Urinary bladder (tissue), 4 donors: ENCODE results near the gene USB1. TPM values are rescaled to one million over a fixed set of nuclear protein-coding genes. Genes with fewer than 3 reads are reported as not detected.

Source experiments
- DNase-seq: peaks from one replicate; pipeline ENCODE4 v3.0.0-alpha.2; 2015; ENCODE audit errors: extremely low spot score
- H3K27ac ChIP-seq: one replicate; pipeline ENCODE4 v1.5.1; 2013; ENCODE audit warnings: low read depth, mild to moderate bottlenecking, moderate library complexity
- H3K36me3 ChIP-seq: one replicate; pipeline ENCODE4 v1.6.1; 2013; ENCODE audit warnings: mild to moderate bottlenecking, moderate library complexity; ENCODE audit not compliant: insufficient read depth
- H3K4me1 ChIP-seq: one replicate; pipeline ENCODE4 v1.6.1; 2013; ENCODE audit warnings: mild to moderate bottlenecking, moderate library complexity; ENCODE audit not compliant: insufficient read depth
- H3K4me3 ChIP-seq: one replicate; pipeline ENCODE4 v1.5.1; 2013; ENCODE audit warnings: low read depth, low read length
- WGBS: extraction: QIAGEN DNeasy Blood & Tissue Kit; methylation state at CpG from one replicate; pipeline ENCODE4 v1.1.7; 2013; 5-methylcytosine and 5-hydroxymethylcytosine counted together
- polyA plus RNA-seq: library from polyadenylated mRNA; stranded (reverse); fragments of 200-250 nt; gene quantifications from one replicate; pipeline ENCODE4 v1.2.3, GENCODE V29; 2013
- total RNA-seq: library from RNA; depleted of rRNA; stranded (reverse); fragments of >200 nt; gene quantifications from one replicate; pipeline ENCODE4 v1.2.3, GENCODE V29; 2014
- donor health status: healthy with polysubstance abuse.
- donor health status: healthy.

The USB1 gene
- total and polyA plus RNA-seq, 2 donors: 7.6 to 55.3 TPM

GRCh38 chr16:57994361-57994760 lies 6.8 kb upstream of the USB1 start:
- no peak for DNase-seq
- WGBS: 88% methylated on average over 4 of the region's 4 CpGs
- H3K27ac ChIP-seq: no peak overlapping the region
- H3K4me3 ChIP-seq: no peak overlapping the region
- no peaks in the 10 kb centered on the region for H3K36me3 ChIP-seq
- no peaks in the 10 kb centered on the region for H3K4me1 ChIP-seq

DNA sequence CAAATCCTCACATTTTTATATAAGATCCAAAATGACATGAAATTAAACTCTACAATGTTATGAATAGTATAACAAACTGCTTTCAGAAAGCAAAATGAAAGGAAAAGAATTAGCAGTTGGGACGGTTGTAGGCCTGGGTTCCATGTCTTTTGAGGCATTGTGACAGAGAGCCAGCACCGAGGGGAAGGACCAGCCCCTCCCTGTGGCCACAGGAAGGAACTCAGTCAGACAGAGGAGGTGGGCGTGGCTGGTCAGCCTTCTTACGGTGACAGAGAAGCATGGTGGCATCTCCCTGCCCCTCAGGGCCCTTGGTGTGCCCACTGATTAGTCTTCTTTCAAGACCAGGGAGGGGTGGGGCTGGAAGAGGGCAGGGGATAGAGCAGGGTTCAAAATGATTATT lies 6.4 kb upstream of the USB1 start:
- Histone ChIP-seq H3K27ac (no peak overlapping the region), H3K36me3 (no peaks in the 10 kb centered on the region), H3K4me1 (no peaks in the 10 kb centered on the region), H3K4me3 (no peak overlapping the region)
- DNase-seq: no peak
- 30% methylated on average over 4 of the region's 4 CpGs for WGBS

DNA sequence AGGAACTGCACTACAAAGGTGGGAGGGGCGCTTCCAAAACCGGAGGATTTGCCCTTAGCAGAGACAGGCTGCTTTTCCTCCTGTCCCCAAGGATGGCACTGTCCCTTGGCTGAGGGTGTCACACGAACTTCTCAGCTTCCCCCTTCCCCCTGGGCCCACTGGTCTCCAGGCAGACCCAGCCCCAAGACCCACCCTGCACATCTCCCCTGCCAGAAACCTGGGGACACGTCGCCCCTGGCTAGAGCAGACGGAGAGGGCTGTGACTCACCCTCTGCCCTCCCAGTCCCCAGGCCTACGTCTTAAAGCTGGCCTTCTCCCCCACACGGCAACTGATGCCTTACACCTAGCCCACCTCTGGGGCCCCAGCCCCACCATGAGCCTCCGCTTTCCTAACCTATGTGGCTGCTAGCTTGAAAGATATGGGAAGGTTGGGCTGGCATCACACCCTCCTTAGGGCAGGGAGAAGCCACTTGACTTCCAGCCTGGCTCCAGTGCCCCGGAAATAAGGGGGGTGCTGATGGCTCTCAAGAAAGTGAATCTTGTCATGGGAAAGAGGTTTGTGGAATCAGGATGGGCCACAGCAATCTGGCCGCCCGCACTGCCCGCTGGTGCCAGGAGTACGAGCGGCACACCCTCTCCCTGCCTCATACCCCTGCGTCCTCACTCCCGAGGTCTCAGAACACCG lies 5.3 kb upstream of the USB1 start:
- WGBS: 89% methylated on average over 18 of the region's 18 CpGs
- Histone ChIP-seq H3K36me3 (no peaks in the 10 kb centered on the region), H3K4me3 (no peak overlapping the region), H3K4me1 (no peaks in the 10 kb centered on the region), H3K27ac (no peak overlapping the region)
- DNase-seq: no peak

DNA sequence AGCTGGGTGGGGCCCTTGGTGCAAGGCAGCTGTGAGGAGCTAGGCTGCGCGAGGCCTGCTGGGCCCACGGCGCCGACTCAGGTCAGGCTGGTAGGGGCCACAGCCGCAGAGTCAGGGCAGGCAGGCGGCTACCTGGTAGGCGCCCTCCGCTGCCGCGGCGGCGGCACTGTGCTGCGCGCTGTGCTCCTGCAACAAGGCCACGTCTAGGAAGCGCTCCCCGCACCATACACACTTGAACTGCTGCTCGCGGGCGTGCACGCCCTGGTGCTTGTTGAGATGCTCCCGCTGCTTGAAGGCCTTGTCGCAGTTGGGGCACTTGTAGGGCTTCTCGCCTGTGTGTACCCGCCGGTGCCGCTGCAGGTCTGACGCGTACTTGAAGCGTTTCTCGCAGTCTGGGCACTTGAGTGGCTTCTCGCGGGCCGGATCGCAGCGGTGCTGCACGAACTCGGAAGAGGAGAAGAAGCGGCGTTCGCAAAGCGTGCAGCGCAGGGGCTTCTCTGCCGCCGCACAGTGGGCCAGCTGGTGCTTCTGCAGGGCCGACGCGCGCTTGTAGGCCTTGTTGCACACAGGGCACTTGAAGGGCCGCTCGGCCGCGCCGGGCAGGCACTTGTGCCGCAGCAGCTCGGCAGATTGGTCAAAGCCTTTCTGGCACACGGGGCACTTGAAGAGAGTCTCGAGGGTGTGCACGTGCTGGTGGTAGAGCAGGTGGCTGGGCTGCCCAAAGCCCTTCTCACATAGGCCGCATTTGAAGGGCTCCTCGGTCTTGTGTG lies 4.6 kb upstream of the USB1 start:
- Histone ChIP-seq H3K27ac (no peak overlapping the region), H3K36me3 (no peaks in the 10 kb centered on the region), H3K4me3 (no peak overlapping the region), H3K4me1 (no peaks in the 10 kb centered on the region)
- 96% methylated on average over 62 of the region's 62 CpGs for WGBS
- DNase-seq: no peak

- no peak overlapping the region for H3K4me3 ChIP-seq
- no peak for DNase-seq
- H3K27ac ChIP-seq: no peak overlapping the region
- WGBS: 97% methylated on average over 35 of the region's 35 CpGs
- H3K36me3 ChIP-seq: no peaks in the 10 kb centered on the region
- H3K4me1 ChIP-seq: no peaks in the 10 kb centered on the region
Measured at GRCh38 chr16:57997176-57997527, 4.1 kb upstream of the USB1 start.

GRCh38 chr16:57997528-57998265 lies 3.5 kb upstream of the USB1 start:
- WGBS: 96% methylated on average over 36 of the region's 36 CpGs
- H3K36me3 ChIP-seq: no peaks in the 10 kb centered on the region

DNA sequence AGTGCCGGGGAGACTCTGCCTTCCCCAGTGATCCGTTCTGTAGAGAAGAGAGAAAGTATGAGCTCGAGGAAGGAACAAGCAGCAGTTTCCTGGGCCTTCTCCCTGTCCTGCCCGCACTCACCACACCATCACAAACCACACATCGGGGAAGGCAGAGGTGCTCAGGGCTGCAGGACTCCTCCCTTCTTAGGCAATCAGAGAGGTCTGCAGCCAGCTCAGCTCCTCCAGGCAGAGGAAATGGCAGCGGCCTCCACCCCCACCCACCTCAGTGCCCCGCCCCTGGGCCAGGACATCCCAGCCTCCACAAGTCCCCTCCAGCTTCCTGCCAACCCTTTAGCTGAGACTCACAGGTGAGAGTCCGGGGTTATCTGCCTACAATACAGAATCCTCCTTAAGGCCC lies 2.7 kb upstream of the USB1 start:
- no peak overlapping the region for H3K4me3 ChIP-seq
- DNase-seq: no peak
- no peak overlapping the region for H3K27ac ChIP-seq
- H3K4me1 ChIP-seq: no peaks in the 10 kb centered on the region
- WGBS: 71% methylated on average over 8 of the region's 8 CpGs
- no peaks in the 10 kb centered on the region for H3K36me3 ChIP-seq

More at GRCh38 chr16:57997528-57998265, 3.5 kb upstream of the USB1 start:
- no peak for DNase-seq
- no peak overlapping the region for H3K27ac ChIP-seq
- no peaks in the 10 kb centered on the region for H3K4me1 ChIP-seq
- H3K4me3 ChIP-seq: no peak overlapping the region

- H3K36me3 ChIP-seq: no peaks in the 10 kb centered on the region
- WGBS: 78% methylated on average over 3 of the region's 3 CpGs
- no peaks in the 10 kb centered on the region for H3K4me1 ChIP-seq
- no peak for DNase-seq
- H3K27ac ChIP-seq: no peak overlapping the region
- no peak overlapping the region for H3K4me3 ChIP-seq
Measured at GRCh38 chr16:57998992-57999365, 2.2 kb upstream of the USB1 start.

DNA sequence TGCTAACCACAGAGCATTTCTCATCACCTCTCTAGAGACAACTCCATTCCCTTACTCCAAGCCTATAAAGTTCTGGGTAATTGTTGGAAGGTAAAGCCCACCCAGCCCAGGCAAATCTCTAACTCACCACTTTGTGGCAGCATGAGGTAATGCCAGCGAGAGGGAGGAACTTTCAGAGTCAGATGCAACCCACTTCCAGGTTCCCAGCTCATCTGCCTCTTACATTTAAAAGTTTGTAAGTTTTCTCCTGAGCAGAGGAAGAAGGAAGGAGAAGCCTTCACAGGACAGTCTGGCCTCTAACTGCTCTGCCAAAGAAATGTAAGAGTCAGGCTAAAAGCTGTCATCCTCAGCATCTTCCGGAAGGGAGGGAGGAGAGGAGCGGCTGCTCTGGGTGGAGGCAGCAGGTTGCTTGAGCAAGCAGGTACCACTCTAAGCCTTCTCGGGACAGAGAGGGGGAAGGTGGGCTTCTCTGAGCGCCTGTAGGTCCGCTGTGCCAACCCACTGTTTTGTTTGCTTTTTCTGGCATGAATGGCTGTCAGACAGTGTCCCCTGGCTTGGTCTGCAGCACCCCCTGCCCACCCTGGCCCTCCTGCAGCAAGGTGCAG lies 1.7 kb upstream of the USB1 start:
- Histone ChIP-seq H3K36me3 (no peaks in the 10 kb centered on the region), H3K27ac (no peak overlapping the region), H3K4me3 (peak overlapping the region; percentile 75), H3K4me1 (no peaks in the 10 kb centered on the region)
- DNase-seq: no peak
- 14% methylated on average over 6 of the region's 6 CpGs for WGBS

DNA sequence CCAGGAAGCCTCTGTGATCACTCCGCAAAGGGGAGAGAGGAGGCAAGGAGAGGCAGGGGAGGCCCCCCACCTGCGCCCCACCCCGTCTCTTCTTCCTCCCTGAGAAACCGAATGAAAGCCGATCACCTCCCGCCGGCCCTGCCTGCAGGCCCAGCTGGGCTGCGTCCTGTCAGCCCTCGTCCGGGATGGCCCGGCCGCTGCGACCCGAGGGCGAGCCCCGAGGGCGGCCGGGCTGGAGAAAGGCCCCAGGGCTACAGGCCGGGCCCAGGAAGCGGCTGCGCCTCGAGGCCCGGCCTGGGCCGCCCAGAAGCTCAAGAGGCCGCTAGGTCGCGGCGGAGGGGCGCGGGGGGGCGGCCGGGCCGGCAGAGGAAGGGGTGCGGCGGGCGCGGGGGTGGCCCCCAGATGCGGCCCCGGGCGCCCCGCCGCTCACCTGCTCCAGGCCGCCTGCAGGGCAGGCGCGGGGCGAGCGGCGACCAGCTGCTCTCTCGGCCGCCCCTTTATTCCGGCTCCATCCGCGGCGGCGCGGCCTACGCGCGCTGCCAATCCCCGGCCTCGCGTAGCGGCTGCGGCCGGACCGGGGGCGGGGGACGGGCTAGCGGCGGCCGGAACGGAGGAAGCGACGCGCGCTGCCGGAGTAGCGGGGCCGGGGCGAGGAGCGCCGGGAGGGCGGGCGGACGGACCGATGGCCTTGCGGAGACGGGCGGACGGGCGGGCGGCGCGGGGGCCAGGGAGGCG lies 1.1 kb upstream of the USB1 start, which contains the start of gene ZNF319:
ZNF319 (minus strand) TSS at position 702 of the 735 bp plus-strand sequence. CDS start 2,407 bp downstream, outside the sequence.
- H3K4me1 ChIP-seq: no peaks in the 10 kb centered on the region
- peak within 1 kb of the TSS; percentile 85 for H3K27ac ChIP-seq
- under 1% methylated on average over 95 of the region's 95 CpGs for WGBS
- H3K4me3 ChIP-seq: peak within 1 kb of the TSS; percentile 75
- H3K36me3 ChIP-seq: no peaks in the 10 kb centered on the region
- DNase-seq: no peak

DNA sequence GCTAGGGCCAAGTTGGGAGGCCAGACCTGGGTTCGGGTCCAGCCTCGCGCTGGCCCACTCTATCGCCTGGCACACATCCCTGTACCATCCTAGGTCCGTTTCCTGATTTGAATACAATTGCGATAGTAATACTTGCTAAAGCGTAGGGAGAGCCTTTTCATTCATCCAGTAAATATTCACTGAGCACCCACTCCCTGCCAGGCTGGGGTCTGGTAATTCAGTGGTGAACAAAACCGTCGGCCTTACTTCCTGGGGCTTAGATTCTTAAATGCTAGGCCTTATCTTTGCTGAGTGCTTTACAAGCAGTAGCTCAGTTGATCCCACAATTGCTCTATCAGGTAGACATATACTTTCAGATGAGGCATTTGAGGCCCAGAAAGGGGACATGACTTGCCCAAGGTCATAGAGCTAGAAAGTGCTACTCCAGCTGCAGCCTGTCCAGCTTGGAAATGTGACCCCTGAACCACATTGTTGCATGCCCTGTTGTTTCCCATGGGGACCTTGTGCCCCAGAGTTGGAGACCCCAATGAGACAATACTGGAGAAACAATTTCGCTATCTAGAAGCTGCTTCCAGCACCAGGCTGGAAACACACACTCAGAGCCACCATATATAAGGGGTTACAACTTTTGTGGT lies 691 bp downstream of the USB1 start:
- H3K4me1 ChIP-seq: no peaks in the 10 kb centered on the region
- DNase-seq: no peak
- 32% methylated on average over 10 of the region's 10 CpGs for WGBS
- no peak overlapping the region for H3K27ac ChIP-seq
- H3K36me3 ChIP-seq: no peaks in the 10 kb centered on the region
- peak overlapping the region; percentile 75 for H3K4me3 ChIP-seq

- no peak overlapping the region for H3K27ac ChIP-seq
- no peaks in the 10 kb centered on the region for H3K4me1 ChIP-seq
- WGBS: 84% methylated on average over 9 of the region's 9 CpGs
- no peak overlapping the region for H3K4me3 ChIP-seq
- no peaks in the 10 kb centered on the region for H3K36me3 ChIP-seq
- no peak for DNase-seq
Measured at GRCh38 chr16:58002416-58002800, 1.2 kb downstream of the USB1 start.

DNA sequence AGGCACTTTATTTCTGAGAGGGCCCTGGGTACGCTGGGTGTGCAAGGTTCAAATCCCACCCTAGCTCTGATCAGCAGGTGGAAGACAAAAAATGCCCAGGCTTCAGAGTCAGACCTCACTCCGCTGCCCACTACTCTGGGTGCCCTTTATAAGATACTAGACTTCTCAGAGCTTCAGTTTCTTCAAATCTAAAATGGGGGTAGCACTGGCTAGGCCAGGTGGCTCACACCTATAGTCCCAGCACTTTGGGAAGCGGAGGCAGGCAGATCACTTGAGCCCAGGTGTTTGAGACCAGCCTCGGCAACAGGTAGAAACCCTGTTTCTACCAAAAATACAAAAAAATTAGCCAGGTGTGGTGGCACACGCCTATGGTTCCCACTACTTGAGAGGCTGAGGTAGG lies 1.7 kb downstream of the USB1 start:
- no peak for DNase-seq
- Histone ChIP-seq H3K4me3 (no peak overlapping the region), H3K4me1 (no peaks in the 10 kb centered on the region), H3K36me3 (no peaks in the 10 kb centered on the region), H3K27ac (no peak overlapping the region)
- 95% methylated on average over 5 of the region's 5 CpGs for WGBS
